ENCODE data around the gene KCNK15.
"Not testable (repeated sequence)": the region's sequence is repeated elsewhere in the genome, so short reads cannot be mapped to it uniquely, and the experiment has no call there.

Gene KCNK15

DNA sequence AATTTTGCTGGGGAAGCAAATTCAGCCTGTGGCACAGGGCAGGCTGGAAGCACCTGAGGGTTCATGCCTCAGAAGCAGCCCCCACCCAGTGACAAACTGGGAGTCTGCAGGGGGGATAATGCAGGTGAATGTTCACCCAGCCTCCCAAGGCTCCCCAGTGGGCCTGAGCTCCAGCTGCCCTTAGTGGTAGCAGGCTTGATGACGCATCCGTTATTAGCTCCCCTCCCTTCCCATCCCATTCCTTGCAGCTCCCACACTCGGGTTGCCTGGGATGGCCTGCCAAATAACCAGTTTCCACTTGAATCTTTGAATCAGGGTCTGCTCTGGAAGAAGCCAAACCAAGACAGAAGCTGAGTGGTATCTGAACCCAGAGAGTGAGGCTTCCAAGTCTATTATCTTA, 15.8 kb downstream of the KCNK15 start:
- H3K4me3 Mint-ChIP-seq = no peak overlapping the region
- no peak for ATAC-seq (replicated peaks; ENCODE audit: extremely low read depth, poor library complexity, severe bottlenecking)
- no peak overlapping the region for H3K27ac Mint-ChIP-seq (ENCODE audit: low read depth)
- peaks cover 66% of the 10 kb centered on the region for H3K27me3 Mint-ChIP-seq
- H3K36me3 Mint-ChIP-seq (ENCODE audit: insufficient read depth) = no peaks in the 10 kb centered on the region
- DNase-seq (ENCODE audit: low spot score in 2 of 2) = no peak
- H3K9me3 Mint-ChIP-seq = no peaks in the 10 kb centered on the region
- H3K4me1 Mint-ChIP-seq = no peaks in the 10 kb centered on the region

DNA sequence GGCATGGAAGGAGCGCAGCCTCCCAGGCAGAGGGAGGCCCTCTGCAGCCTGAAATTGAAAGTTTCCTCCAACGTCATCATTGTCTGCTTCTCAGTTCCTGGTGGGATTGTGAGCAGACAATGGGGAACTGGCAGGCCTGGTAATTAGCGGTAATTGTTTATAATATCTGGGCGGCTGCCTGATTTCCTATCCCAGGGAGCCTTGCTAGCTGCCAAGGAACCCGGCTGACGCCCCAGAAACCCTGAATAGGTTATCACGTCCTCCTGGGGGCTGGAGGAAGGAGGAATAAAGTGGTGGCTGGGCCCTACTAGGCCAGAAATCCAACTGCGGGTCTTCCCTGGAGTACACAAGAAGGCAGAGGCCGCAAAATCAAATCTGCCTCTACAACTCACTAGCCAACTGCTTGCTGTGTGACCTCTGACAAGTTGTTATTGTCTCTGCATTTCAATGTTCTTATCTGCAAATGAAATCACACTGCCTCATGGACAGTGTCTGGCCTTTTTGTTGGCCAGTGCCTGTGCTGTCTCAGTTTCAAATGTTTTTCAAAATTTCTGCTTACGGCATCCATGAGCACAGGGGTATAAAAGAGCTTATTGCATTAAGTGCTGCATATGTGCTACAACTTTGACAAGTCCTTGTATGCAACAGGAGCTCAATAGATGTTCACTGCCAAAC, 16.9 kb downstream of the KCNK15 start:
- H3K4me1 Mint-ChIP-seq = no peaks in the 10 kb centered on the region
- DNase-seq (ENCODE audit: low spot score in 2 of 2) = no peak
- H3K4me3 Mint-ChIP-seq = no peak overlapping the region
- ATAC-seq (replicated peaks; ENCODE audit: extremely low read depth, poor library complexity, severe bottlenecking) = no peak
- no peak overlapping the region for H3K27ac Mint-ChIP-seq (ENCODE audit: low read depth)
- H3K36me3 Mint-ChIP-seq (ENCODE audit: insufficient read depth) = no peaks in the 10 kb centered on the region
- peaks cover 62% of the 10 kb centered on the region for H3K27me3 Mint-ChIP-seq
- no peaks in the 10 kb centered on the region for H3K9me3 Mint-ChIP-seq

DNA sequence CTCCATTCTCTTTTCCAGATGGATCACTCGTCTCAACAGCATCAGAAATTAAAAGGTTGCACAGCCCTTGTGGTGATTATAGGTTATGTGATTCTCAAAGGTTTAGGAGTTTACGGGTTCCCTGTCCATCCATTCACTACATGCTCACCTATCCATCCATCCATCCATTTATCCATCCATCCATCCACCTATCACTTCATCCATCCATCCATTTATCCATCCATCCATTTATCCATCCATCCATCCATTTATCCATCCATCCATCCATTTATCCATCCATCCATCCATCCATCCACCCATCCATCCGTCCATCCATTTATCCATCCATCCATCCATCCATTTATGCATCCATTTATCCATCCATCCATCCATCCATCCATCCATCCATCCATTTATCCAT, 18.1 kb downstream of the KCNK15 start:
- not testable (repeated sequence) for ATAC-seq (replicated peaks; ENCODE audit: extremely low read depth, poor library complexity, severe bottlenecking); DNase-seq (ENCODE audit: low spot score in 2 of 2); H3K36me3 Mint-ChIP-seq (ENCODE audit: insufficient read depth); H3K9me3 Mint-ChIP-seq; H3K4me1 Mint-ChIP-seq; H3K4me3 Mint-ChIP-seq
- H3K27ac Mint-ChIP-seq (ENCODE audit: low read depth) = peak overlapping the region; percentile 72
- peaks cover 55% of the 10 kb centered on the region for H3K27me3 Mint-ChIP-seq

DNA sequence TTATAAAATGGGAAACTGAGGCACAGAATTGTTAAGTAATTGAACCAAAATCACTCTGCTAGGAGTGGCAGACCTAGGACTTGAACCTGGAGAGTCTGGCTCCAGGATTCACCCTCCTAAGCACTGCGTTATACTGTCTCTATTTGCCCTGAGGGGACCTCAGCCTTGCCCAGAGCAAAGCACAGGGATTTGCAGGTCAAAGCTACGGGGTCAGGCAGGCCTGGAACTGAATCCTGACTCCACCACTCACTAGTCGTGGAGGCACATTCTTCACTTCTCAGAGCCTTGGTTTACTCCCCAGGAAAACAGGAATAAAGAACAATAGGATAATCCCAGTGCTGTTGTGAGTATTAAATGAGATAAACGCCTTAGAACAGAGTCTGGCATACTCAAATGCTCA, 19.4 kb downstream of the KCNK15 start:
- Mint-ChIP-seq H3K9me3 (no peaks in the 10 kb centered on the region), H3K27me3 (peaks cover 49% of the 10 kb centered on the region), H3K4me3 (no peak overlapping the region), H3K27ac (ENCODE audit: low read depth) (no peak overlapping the region), H3K4me1 (no peaks in the 10 kb centered on the region), H3K36me3 (ENCODE audit: insufficient read depth) (no peaks in the 10 kb centered on the region)
- ATAC-seq (replicated peaks; ENCODE audit: extremely low read depth, poor library complexity, severe bottlenecking) (no peak), DNase-seq (ENCODE audit: low spot score in 2 of 2) (no peak)

DNA sequence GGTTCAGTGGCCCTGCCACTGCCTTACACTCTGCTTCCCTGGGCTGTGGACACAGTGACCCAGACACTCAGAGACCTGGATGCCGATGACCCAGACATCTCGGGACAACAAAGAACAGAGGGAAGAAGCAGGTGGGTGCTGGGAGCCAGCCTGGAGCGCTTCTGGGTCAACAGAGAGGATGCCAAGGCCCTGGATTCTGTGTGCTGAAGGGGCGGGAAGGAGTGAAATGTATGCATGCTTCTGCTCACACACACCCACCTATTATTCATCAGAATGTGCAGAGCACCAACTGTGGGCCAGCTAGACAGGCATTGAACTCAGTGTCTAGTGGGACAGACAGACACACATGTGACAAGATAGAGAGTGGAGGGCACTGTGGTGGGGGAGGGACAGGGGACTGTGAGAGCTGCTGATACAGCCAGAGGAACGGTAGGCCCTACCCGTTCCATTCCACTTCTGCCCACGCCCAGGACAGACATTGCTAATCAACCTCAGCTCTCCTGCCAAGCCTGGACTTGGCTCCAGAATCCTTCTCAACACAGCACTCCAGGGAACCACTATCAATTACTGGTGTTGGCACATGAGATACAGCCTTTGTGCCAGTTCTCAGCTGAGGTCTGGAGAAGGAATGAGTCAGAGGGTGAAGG, 20.2 kb downstream of the KCNK15 start:
- Mint-ChIP-seq H3K4me3 (no peak overlapping the region), H3K27me3 (peaks cover 46% of the 10 kb centered on the region), H3K4me1 (no peaks in the 10 kb centered on the region), H3K36me3 (ENCODE audit: insufficient read depth) (no peaks in the 10 kb centered on the region), H3K27ac (ENCODE audit: low read depth) (no peak overlapping the region), H3K9me3 (no peaks in the 10 kb centered on the region)
- no peak for ATAC-seq (replicated peaks; ENCODE audit: extremely low read depth, poor library complexity, severe bottlenecking)
- no peak for DNase-seq (ENCODE audit: low spot score in 2 of 2)

DNA sequence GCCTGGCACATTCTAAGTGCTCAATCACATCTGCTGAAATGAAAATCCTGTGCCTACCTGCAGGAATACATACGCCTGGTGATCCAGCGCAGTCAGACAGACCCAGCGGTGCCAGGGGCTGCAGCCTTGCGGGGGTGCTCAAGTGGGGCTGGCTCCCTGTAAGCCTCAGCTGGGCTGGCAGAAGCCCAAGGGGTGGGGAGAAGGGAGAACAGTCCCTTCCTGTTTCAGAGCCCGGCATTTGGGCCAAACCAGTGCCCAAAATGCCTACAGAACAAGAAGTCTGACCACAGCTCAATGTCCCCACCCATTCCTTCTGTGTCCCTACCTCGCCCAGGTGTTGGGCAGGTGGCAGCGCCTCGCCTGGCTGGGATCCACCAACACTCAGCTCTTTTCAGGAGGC, 22.6 kb downstream of the KCNK15 start:
- Mint-ChIP-seq H3K27ac (ENCODE audit: low read depth) (no peak overlapping the region), H3K36me3 (ENCODE audit: insufficient read depth) (no peaks in the 10 kb centered on the region), H3K4me3 (no peak overlapping the region), H3K27me3 (peaks cover 39% of the 10 kb centered on the region), H3K9me3 (no peaks in the 10 kb centered on the region), H3K4me1 (no peaks in the 10 kb centered on the region)
- no peak for DNase-seq (ENCODE audit: low spot score in 2 of 2)
- no peak for ATAC-seq (replicated peaks; ENCODE audit: extremely low read depth, poor library complexity, severe bottlenecking)

DNA sequence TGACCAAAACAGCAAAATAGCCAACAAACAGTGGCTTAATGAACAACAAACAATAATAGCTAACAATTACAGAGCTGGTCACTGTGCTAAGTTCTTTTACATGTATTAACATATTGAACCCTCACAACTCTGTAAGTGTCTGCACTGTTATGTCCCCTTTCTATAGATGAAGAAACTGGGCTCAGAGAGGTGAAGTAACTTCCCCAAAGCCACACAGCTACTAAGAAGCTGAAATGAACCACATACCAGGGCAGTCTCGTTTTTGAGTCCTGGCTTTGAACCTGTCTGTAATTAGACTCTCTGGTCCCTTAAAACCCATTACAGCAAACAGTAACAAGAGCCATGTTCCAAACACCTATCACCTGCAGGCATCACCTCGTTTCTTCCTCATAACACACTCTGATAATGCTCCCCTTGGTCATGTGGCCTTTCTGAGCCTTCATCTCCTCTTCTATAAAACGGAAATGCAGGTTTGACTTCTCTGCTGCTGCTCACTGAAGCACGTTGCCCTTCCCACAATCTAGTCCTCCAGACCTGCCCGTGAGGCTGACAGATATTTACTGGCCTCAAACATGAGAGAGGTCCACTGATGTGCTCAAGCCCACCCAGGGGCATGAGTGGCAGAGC, 23.3 kb downstream of the KCNK15 start:
- ATAC-seq (replicated peaks; ENCODE audit: extremely low read depth, poor library complexity, severe bottlenecking) (no peak), DNase-seq (ENCODE audit: low spot score in 2 of 2) (no peak)
- no peaks in the 10 kb centered on the region for H3K4me1 Mint-ChIP-seq
- no peaks in the 10 kb centered on the region for H3K36me3 Mint-ChIP-seq (ENCODE audit: insufficient read depth)
- no peak overlapping the region for H3K4me3 Mint-ChIP-seq
- no peaks in the 10 kb centered on the region for H3K9me3 Mint-ChIP-seq
- no peak overlapping the region for H3K27ac Mint-ChIP-seq (ENCODE audit: low read depth)
- peaks cover 32% of the 10 kb centered on the region for H3K27me3 Mint-ChIP-seq

DNA sequence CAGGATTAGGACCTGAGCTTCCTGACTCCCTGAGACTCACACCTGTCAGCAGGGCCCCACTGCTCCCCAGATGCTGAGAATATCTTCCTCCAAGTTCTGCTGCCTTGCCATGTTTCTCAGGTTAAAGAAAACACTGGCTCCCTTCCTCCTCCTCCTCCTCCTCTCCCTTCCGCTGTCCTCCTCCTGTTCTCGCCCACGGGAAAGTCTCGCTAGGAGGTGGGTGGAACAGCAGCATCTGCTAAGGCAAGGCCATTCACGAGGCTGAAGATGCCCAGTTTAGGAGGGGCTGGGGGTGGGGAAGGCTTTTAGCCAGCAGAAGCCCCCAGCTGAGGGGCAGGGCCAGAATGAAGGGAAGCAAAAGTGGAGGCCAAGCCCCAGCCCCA, 23.8 kb downstream of the KCNK15 start:
- no peak for DNase-seq (ENCODE audit: low spot score in 2 of 2)
- Mint-ChIP-seq H3K4me1 (no peaks in the 10 kb centered on the region), H3K36me3 (ENCODE audit: insufficient read depth) (no peaks in the 10 kb centered on the region), H3K27ac (ENCODE audit: low read depth) (no peak overlapping the region), H3K4me3 (no peak overlapping the region), H3K27me3 (peaks cover 28% of the 10 kb centered on the region), H3K9me3 (no peaks in the 10 kb centered on the region)
- no peak for ATAC-seq (replicated peaks; ENCODE audit: extremely low read depth, poor library complexity, severe bottlenecking)

DNA sequence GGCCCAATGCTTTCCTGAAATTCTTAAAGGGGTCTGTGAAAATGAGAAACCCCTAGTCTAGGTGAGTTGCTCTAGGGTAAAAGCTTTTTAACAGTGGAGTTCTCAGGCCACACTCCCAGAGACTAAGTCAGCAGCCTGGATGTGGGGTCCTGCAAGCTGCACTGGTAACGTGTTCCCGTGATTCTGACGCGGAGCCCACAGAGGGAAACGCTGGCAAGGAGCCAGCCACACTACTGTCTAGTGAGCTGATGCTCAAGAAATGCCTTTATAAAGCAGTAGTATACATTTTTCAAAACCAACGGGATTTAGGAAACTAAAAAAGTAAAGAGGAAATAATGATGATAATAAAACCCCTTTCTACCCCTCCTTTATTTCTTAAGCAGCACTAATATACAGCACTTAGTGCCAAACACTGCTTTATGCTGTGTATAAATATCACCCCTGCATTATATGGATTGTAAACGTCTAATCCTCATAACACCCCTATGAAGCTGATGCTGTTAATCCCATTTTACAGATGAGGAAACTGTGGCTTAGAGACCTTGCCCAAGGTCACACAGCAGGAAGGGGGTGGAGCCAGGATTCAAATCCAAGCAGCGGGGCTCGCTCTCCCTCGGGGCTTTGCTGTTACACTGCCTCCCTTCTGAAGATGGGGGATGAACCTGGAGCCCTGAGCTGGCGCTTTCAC, 25.0 kb downstream of the KCNK15 start:
- Mint-ChIP-seq H3K4me1 (no peaks in the 10 kb centered on the region), H3K4me3 (no peak overlapping the region), H3K36me3 (ENCODE audit: insufficient read depth) (no peaks in the 10 kb centered on the region), H3K9me3 (no peaks in the 10 kb centered on the region), H3K27ac (ENCODE audit: low read depth) (no peak overlapping the region), H3K27me3 (peaks cover 19% of the 10 kb centered on the region)
- DNase-seq (ENCODE audit: low spot score in 2 of 2) (no peak), ATAC-seq (replicated peaks; ENCODE audit: extremely low read depth, poor library complexity, severe bottlenecking) (no peak)

DNA sequence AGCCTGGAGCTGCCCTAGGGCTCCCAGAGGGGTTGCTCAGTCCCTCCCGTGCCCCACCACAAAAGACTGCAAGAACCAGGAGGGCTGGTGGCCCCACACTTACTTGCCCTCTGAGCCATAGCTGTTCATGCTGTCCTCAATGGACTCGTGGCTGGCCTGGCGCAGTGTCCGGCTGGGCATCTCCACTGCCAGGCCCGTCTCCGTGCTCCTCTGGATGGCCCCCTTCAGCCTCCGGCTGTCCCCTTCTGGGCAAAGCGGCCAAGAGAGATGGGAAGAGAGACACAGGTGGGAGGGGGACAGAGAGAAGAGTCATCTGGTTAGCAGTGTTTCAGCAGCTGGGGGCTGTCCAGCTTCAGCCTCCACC, 25.5 kb downstream of the KCNK15 start:
- no peak overlapping the region for H3K4me3 Mint-ChIP-seq
- peaks cover 17% of the 10 kb centered on the region for H3K27me3 Mint-ChIP-seq
- H3K27ac Mint-ChIP-seq (ENCODE audit: low read depth) = no peak overlapping the region
- no peaks in the 10 kb centered on the region for H3K36me3 Mint-ChIP-seq (ENCODE audit: insufficient read depth)
- DNase-seq (ENCODE audit: low spot score in 2 of 2) (no peak), ATAC-seq (replicated peaks; ENCODE audit: extremely low read depth, poor library complexity, severe bottlenecking) (no peak)
- H3K9me3 Mint-ChIP-seq = no peaks in the 10 kb centered on the region
- no peaks in the 10 kb centered on the region for H3K4me1 Mint-ChIP-seq

DNA sequence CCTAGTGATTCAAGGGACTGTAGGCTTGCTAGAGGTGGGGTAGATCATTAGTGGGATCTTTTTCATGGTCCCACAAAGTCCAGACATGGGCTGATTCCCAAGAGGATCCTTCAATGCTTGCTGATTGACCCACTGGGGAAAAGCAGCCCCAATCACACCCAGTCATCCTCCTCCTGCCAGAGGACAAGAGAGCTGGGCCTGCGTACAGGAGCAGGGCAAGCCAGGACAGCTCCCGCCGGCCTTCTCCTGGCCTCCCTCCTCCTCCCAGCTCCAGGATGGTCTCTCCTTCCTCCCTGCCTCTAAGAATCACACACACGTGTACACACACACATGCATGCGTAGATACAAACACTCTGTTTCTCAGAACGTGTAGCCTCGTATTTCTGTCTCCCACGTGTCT, 27.0 kb downstream of the KCNK15 start:
- Mint-ChIP-seq H3K4me1 (no peaks in the 10 kb centered on the region), H3K36me3 (ENCODE audit: insufficient read depth) (no peaks in the 10 kb centered on the region), H3K27me3 (peaks cover 19% of the 10 kb centered on the region), H3K4me3 (no peak overlapping the region), H3K9me3 (no peaks in the 10 kb centered on the region), H3K27ac (ENCODE audit: low read depth) (no peak overlapping the region)
- ATAC-seq (replicated peaks; ENCODE audit: extremely low read depth, poor library complexity, severe bottlenecking) (no peak), DNase-seq (ENCODE audit: low spot score in 2 of 2) (no peak)

DNA sequence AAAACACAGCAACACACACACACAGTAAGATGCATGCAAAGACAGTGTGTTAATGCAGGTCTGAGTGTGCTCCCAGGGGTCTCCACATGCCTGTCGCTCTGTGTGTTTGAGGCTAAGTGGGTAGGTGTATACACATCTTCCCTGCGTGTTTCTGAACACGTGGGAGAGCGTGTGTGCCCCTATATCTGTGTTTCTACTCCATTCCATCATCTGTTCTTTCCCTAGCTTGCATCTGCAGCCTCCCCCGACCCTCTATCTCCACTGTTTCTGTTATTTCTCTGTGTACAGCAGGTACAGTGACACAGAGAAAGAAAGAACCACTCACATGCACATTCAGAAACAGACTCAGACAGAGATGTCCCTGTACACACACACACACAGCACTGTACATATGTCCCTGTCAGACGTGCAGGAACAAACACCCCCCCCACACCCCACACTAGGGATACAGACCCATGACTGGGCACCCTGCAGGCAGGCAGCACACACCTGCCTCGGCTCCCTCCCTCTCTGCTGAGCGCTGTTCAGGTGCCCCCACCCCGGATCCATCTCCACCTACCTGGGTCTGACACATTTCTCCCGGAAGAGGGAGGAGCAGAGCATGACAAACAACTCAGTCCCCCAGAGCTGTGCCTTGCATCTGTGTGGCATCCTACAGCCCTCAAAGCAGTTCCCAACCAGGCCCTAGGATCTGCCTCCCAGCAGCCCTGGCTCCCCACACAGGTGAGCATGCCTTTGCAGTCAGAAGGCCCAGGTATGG, 27.6 kb downstream of the KCNK15 start:
- Mint-ChIP-seq H3K27me3 (peaks cover 19% of the 10 kb centered on the region), H3K4me3 (no peak overlapping the region), H3K36me3 (ENCODE audit: insufficient read depth) (no peaks in the 10 kb centered on the region), H3K27ac (ENCODE audit: low read depth) (no peak overlapping the region), H3K4me1 (no peaks in the 10 kb centered on the region), H3K9me3 (no peaks in the 10 kb centered on the region)
- DNase-seq (ENCODE audit: low spot score in 2 of 2) (no peak), ATAC-seq (replicated peaks; ENCODE audit: extremely low read depth, poor library complexity, severe bottlenecking) (no peak)
